Ramos (cell line): ENCODE data around the gene ISL2.

Experiments
- in situ Hi-C: fragments of 300-500 bp; cut with MboI; formaldehyde crosslinking; loops from one replicate; pipeline ENCODE4 v1.14.3; 2022; ENCODE audit warnings: low sequenced_read_pairs; ENCODE audit not compliant: unreplicated experiment

Gene ISL2

DNA sequence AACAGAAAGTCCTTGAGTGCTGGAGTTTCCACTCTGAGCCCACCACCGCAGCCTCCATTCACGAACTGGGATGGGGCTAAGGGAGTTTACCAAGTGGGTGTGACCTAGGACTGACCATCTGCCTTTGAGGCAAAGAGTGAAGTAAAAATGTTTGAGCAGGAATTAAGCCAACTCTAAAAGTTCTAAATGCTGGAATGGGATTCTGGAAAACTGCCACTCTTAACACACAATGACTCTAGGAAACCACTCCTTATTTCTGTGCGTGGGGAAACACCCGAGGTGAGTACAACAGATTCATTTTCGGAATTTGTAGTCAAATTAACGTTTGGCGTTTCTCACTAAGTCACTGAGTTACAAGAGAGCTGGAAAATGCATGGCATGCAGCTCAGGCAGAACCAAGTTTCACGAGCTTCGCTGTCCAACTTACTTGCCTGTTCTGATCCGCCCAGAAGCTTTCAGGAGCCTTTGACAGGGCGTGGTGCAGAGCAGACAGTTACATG lies 31.6 kb downstream of the ISL2 start:
- in situ Hi-C loops = no loop called here

- in situ Hi-C loops = no loop called here
These were observed 39.5 kb downstream of the ISL2 start for GRCh38 chr15:76376029-76376428.

DNA sequence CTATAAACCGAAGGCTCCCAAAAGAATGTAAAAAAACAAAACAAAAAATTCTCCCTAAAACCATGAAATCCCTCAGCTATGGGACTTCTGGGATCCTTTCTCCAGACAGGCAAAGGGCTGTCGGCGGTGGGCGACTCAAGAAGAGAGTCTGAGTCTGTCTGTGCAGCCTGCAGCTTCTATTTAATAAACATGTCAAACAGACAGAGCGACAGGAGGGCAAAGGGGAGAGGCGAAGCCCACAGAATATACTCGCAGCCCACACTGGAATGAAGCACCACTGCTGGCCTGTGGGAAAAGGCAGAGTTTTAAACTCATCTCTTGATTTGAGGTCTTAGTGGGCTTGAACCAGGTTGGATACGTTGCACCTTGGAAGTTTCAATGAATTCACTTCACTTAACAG lies 40.2 kb downstream of the ISL2 start:
- in situ Hi-C loops = no loop called here

DNA sequence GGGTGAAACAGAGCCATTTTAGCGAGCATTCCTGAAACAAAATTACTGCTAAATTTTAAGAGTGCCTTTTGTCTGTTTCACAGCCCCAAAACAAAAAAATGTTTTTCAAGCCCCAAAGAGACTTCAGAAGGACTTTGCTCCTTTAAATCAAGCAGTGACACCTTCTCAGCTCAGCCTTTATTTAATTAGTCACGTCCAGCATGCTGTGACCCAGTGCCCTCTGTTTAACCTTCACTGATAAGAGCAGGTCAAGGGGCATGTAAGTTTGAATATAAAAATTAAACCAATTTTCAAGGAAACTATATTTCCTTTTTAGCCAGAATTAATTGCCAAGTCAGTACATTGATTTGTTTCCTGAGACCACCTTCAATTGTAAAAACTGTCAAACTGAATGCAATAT lies 40.6 kb downstream of the ISL2 start:
- in situ Hi-C loops = no loop called here

DNA sequence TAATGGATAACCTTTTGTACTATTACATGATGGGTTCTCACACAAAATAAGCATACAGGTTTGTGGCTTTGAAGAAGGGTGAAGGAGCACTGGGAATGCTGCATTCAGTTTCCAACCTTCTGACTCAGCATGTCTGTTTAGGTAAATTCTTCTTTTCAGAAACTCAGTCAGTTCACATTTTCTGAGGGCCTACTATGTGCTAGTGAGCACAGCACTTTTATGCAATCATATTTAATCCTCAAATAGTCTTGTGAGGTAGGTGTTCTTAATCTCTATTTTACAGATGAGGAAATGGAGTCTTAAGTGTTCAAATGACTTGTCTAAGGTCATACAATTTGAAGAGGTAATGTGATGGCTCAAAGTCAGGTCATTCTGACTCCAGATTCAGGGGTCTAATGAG lies 41.2 kb downstream of the ISL2 start:
- in situ Hi-C loops = no loop called here

DNA sequence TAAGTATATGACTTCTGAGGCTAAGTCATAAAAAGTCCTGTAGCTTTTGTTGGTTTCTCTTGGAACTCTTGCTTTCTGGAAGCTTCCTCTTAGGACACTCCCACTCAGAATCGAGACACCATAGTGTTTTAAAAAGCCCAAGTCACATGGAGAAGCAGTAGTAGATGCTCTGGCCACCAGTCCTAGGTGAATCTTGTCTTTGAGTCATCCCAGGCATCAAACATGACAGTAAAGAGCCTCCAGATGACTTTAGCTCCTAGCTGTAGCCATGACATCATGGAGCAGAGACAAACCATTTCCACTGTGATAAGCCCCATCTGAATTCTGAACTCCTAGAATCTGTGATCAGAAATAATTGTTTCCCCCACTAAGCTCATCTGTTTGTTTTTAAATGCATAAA lies 42.1 kb downstream of the ISL2 start:
- in situ Hi-C loops = no loop called here

GRCh38 chr15:76380249-76380648 lies 43.7 kb downstream of the ISL2 start:
- in situ Hi-C loops = no loop called here

DNA sequence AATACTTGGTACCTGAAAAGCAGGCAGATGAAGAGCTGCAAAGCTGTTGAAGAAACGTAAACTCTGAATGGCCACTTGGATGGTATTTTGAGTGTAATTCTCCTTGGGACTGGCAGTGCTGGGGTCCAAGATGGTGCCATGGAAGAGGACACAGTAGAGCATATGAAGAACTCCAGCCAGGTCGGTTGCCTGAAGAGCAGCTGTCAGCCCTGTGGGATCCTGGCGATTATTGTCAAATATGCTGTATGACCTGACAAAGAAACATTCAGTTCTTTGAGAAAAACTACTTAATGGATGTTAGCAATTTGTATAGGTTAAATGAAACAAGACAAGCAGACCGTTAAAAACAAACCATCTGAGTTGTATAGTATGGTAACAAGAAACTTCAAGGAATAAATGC lies 44.8 kb downstream of the ISL2 start:
- in situ Hi-C loops = no loop called here

- in situ Hi-C loops = no loop called here
These were observed 46.6 kb downstream of the ISL2 start for GRCh38 chr15:76382987-76383728.

DNA sequence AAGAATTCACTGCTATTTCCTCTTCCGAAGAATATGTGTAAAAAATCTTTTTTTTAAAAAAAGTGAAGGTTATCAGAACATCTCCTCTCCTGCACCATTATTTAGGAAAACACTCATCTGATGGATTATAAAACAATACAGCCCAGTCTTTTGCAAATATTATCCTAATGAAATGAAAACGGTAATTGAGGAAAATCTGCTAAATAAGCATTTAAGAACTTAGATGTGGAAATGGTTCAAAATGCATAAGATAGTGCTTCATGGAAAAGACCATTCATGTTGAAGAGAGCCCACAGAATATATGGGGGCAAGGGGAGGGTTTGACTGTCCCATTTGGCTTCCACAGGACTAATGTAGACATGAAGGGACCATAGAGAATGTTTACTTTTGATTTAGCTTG lies 47.8 kb downstream of the ISL2 start:
- in situ Hi-C loops = no loop called here

- in situ Hi-C loops = no loop called here
These were observed 49.6 kb downstream of the ISL2 start for GRCh38 chr15:76386178-76386577.

DNA sequence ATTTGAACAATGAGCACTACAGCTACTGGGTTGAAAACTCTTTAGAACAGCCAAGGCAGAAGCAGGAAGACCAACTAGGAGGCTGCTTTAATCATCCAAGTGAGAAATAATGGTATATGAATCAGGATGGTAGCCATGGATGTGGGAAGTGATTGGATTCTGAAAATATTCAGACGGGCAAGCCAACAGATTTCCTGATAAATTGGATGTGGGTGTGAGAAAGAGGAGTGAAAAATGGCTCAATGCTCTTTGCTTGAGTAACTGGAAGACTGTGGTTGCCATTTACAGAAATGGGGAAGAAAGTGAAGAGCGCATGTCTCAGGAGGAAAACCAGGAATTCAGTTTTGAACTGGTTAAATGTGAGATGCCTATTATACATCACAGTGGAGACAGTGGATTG lies 50.4 kb downstream of the ISL2 start:
- in situ Hi-C loops = no loop called here

GRCh38 chr15:76390571-76390970 lies 54.0 kb downstream of the ISL2 start:
- in situ Hi-C loops = no loop called here

- in situ Hi-C loops = no loop called here
These were observed 54.7 kb downstream of the ISL2 start for GRCh38 chr15:76391309-76391708.

GRCh38 chr15:76391847-76392246 lies 55.3 kb downstream of the ISL2 start:
- in situ Hi-C loops = no loop called here
